Parathyroid adenoma (tissue), 2 donors: Measurements from ENCODE around the gene ARHGAP10.

Experiments used
- H2AFZ ChIP-seq: fragments of 300-600 bp; sonication (generic); one replicate; pipeline ENCODE4 v1.7.0; 2017; ENCODE audit warnings: antibody characterized with exemption, mild to moderate bottlenecking
- H3K27ac ChIP-seq: fragments of 300-600 bp; sonication (generic); one replicate; pipeline ENCODE4 v1.7.0; 2017
- H3K27me3 ChIP-seq: fragments of 300-600 bp; sonication (generic); one replicate; pipeline ENCODE4 v1.7.0; 2017; ENCODE audit warnings: low read length; ENCODE audit not compliant: control insufficient read depth, insufficient read depth
- H3K36me3 ChIP-seq: fragments of 300-600 bp; sonication (generic); one replicate; pipeline ENCODE4 v1.7.0; 2017; ENCODE audit warnings: low read length; ENCODE audit not compliant: control insufficient read depth, insufficient read depth
- H3K4me1 ChIP-seq: fragments of 300-600 bp; sonication (generic); one replicate; pipeline ENCODE4 v1.7.0; 2017; ENCODE audit warnings: control low read depth
- H3K4me2 ChIP-seq: fragments of 300-600 bp; sonication (generic); one replicate; pipeline ENCODE4 v1.7.0; 2017; ENCODE audit warnings: low read length
- H3K4me3 ChIP-seq: fragments of 300-600 bp; sonication (generic); one replicate; pipeline ENCODE4 v1.7.0; 2017; ENCODE audit warnings: low read depth, low read length
- H3K79me2 ChIP-seq: fragments of 300-600 bp; sonication (generic); one replicate; pipeline ENCODE4 v1.7.0; 2017; ENCODE audit warnings: control low read depth
- H3K9ac ChIP-seq: fragments of 300-600 bp; sonication (generic); one replicate; pipeline ENCODE4 v1.7.0; 2017; ENCODE audit warnings: mild to moderate bottlenecking
- H3K9me3 ChIP-seq: fragments of 300-600 bp; sonication (generic); one replicate; pipeline ENCODE4 v1.7.0; 2017; ENCODE audit warnings: low read length; ENCODE audit not compliant: control insufficient read depth
- CTCF ChIP-seq: fragments of 300-600 bp; sonication (generic); IDR thresholded peaks from one replicate; pipeline ENCODE4 v1.7.0; 2017; ENCODE audit warnings: antibody characterized with exemption, mild to moderate bottlenecking
- donor health status: primary hyperparathyroidism.

Gene ARHGAP10

GRCh38 chr4:148007792-148008191 is 275.9 kb downstream of the ARHGAP10 start:
- no peak for TF ChIP-seq CTCF
- H3K27ac ChIP-seq: peak overlapping the region; percentile 86

GRCh38 chr4:148015058-148015457 is 283.2 kb downstream of the ARHGAP10 start:
- H3K27me3 ChIP-seq: no peaks in the 10 kb centered on the region
- no peak overlapping the region for H3K27ac ChIP-seq
- no peaks in the 10 kb centered on the region for H3K79me2 ChIP-seq
- H2AFZ ChIP-seq: no peak overlapping the region
- H3K9me3 ChIP-seq: no peaks in the 10 kb centered on the region
- no peak overlapping the region for H3K4me2 ChIP-seq
- TF ChIP-seq CTCF: no peak
- H3K9ac ChIP-seq: no peak overlapping the region
- peaks cover 2% of the 10 kb centered on the region for H3K4me1 ChIP-seq
- no peak overlapping the region for H3K4me3 ChIP-seq
- no peaks in the 10 kb centered on the region for H3K36me3 ChIP-seq

More at GRCh38 chr4:148007792-148008191, 275.9 kb downstream of the ARHGAP10 start:
- Histone ChIP-seq H3K4me2 (peak overlapping the region; percentile 36), H3K79me2 (no peaks in the 10 kb centered on the region), H3K4me1 (peaks cover 15% of the 10 kb centered on the region), H3K9me3 (no peaks in the 10 kb centered on the region), H3K9ac (no peak overlapping the region), H3K4me3 (no peak overlapping the region), H3K27me3 (no peaks in the 10 kb centered on the region), H2AFZ (peak overlapping the region; percentile 42), H3K36me3 (no peaks in the 10 kb centered on the region)

- Histone ChIP-seq H3K4me3 (no peak overlapping the region), H3K27ac (no peak overlapping the region), H2AFZ (no peak overlapping the region), H3K9ac (no peak overlapping the region), H3K4me1 (peaks cover 2% of the 10 kb centered on the region), H3K79me2 (no peaks in the 10 kb centered on the region), H3K9me3 (no peaks in the 10 kb centered on the region), H3K4me2 (no peak overlapping the region), H3K36me3 (no peaks in the 10 kb centered on the region), H3K27me3 (no peaks in the 10 kb centered on the region)
- TF ChIP-seq CTCF: no peak
These were observed 283.6 kb downstream of the ARHGAP10 start for GRCh38 chr4:148015468-148015867.

GRCh38 chr4:148016063-148016637 is 284.3 kb downstream of the ARHGAP10 start:
- Histone ChIP-seq H3K79me2 (no peaks in the 10 kb centered on the region), H3K4me2 (no peak overlapping the region), H3K36me3 (no peaks in the 10 kb centered on the region), H3K27ac (no peak overlapping the region), H3K9me3 (no peaks in the 10 kb centered on the region), H3K4me3 (no peak overlapping the region), H3K27me3 (no peaks in the 10 kb centered on the region), H3K9ac (no peak overlapping the region), H3K4me1 (peaks cover 2% of the 10 kb centered on the region), H2AFZ (no peak overlapping the region)
- TF ChIP-seq CTCF: no peak

- TF ChIP-seq CTCF: no peak
- Histone ChIP-seq H3K4me1 (peaks cover 2% of the 10 kb centered on the region), H3K9me3 (no peaks in the 10 kb centered on the region), H3K27me3 (no peaks in the 10 kb centered on the region), H3K27ac (peak overlapping the region; percentile 43), H3K9ac (no peak overlapping the region), H3K4me2 (peak overlapping the region; percentile 27), H3K36me3 (no peaks in the 10 kb centered on the region), H3K79me2 (no peaks in the 10 kb centered on the region), H2AFZ (no peak overlapping the region), H3K4me3 (no peak overlapping the region)
These were observed 285.9 kb downstream of the ARHGAP10 start for GRCh38 chr4:148017801-148018200.
